ENCODE results near the gene TMEM52.

Gene TMEM52

GRCh38 chr1:1906185-1907097 lies 12.6 kb downstream of the TMEM52 start:
- TF ChIP-seq CTCF (IDR thresholded peaks at IDR 0.05) = peak; percentile 91

DNA sequence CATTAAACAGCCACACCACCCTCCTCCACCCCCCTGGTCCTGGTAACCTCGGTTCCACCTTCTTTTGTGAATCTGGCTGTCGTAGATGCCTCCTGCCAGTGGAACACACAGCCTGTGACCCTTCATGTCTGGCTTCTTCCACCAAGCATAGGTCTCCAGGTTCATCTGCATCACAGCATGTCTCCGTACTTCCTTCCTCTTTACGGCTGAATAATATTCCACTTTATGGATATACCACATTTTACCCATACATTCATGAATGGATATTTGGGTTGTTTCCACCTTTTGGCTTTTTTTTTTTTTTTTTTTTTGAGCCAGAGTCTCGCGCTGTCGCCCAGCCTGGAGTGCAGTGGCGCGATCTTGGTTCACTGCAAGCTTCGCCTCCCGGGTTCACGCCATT lies 15.9 kb downstream of the TMEM52 start:
- TF ChIP-seq CTCF (IDR thresholded peaks at IDR 0.05) = no peak

GRCh38 chr1:1901641-1902294 lies 17.3 kb downstream of the TMEM52 start:
- TF ChIP-seq CTCF (IDR thresholded peaks at IDR 0.05) = no peak

DNA sequence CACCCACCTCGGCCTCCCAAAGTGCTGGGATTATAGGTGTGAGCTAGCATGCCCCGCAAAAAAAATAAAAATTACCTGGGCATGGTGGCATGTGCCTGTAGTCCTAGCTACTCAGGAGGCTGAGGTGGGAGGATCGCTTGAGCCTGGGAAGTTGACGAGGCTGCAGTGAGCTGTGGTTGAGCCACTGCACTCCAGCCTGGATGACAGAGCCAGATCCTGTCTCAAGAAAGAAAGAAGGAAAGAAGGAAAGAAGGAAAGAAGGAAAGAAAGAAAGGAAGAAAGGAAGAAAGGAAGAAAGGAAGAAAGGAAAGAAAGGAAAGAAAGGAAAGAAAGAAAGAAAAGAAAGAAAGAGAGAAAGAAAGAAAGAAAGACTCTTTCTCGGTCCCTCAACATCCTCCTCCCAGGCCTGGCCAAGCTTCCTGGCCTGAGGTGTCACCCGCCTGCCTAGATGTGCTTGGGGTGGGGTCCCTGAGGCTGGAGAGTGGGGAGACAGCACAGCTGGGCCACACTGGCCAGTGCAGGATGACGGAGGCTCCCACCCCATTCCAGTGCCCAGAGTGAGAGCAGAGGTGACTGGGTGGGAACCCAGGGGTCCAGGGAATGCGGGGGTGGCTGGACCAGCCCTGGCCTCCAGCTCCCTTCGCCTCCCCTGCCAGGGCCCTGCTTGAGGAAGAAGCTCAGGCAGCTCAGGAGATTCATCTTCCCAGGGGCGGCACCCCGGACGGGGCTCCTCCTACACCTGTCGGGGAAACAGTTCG lies 18.0 kb downstream of the TMEM52 start:
- TF ChIP-seq CTCF (IDR thresholded peaks at IDR 0.05) = no peak

DNA sequence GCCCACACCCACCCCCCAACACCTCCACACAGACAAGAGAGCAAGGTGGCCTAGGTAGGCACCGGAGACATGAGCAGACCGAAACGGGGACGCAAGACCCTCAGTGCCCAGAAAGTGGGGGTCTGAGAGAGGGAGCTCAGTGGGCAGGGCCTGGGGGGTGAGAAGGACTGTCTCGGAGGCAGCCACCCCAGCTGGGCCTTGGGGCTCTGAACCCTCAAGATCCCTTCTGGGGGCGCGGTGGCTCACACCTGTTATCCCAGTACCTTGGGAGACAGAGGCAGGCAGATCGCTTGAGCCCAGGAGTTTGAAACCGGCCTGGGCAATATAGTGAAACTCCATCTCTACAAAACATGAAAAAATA lies 19.1 kb downstream of the TMEM52 start:
- no peak for TF ChIP-seq CTCF (IDR thresholded peaks at IDR 0.05)

DNA sequence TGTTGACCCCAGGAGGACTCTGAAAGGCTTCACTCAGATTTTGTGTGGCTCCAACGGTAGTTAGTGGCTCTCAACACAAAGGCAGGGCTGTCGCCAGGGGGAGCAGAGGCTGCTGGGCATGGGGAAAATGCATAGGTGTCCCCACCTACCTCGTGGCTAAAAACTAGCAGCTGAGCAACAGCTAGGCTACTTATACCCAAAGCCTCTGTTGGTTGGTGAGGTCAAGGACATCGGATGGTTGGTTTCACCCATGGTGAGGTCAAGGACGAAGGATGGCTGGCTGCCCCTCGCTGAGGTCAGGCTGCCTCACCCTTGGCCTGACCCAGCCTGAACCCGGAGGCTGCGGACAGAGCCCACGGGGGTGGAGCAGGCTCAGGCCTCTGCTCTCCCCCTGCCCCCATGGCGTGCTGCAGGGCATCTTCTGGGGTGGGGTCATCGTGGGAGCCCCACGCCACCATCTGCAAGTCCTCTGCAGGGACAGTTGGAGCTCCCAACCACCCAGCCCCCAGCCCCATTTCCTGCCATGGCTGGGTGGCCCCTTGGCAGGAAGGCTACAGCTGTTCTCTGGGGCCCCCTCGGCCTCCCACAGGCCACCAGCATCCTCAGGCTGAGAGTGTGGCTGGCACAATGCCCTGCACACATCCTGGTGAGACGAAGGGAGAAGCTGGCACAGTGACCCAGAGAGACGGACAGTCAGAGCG lies 19.7 kb downstream of the TMEM52 start:
- no peak for TF ChIP-seq CTCF (IDR thresholded peaks at IDR 0.05)

All from LNCAP (cell line).